Posterior vena cava (tissue), 2 donors: ENCODE measurements around the gene GALNT13. TPM values are rescaled to one million over a fixed set of nuclear protein-coding genes. Genes with fewer than 3 reads are reported as not detected.

Experiments used
- DNase-seq: peaks from one replicate; pipeline ENCODE4 v3.0.0-alpha.2; 2020; ENCODE audit warnings: low spot score
- intact Hi-C, 2 donors: fragments of 100-400 bp; cut with DNase I; formaldehyde crosslinking; loops; one replicate each; pipeline versions ENCODE4 v1.14.1 to v1.14.2; 2022 to 2023
- long read RNA-seq, 2 donors: library from polyadenylated mRNA; unstranded; transcript quantifications; one replicate each; pipeline ENCODE4 v2.0.0, GENCODE V29; 2020 to 2021
- total RNA-seq, 2 donors: library from RNA; stranded (reverse); fragmentation: NEBNext Ultra II Directional; extraction: Animal tissue kit (Norgen Biotek cat#: 25700); gene quantifications; one replicate each; pipeline ENCODE4 v1.2.1, GENCODE V29; 2021
- donor health status: DM: yes; HTN: yes; CAD: no.
- donor health status: DM: yes; HTN: yes; CAD: no.

Gene GALNT13
- total RNA-seq, result 1 to 10 TPM; 6.0 to 6.2 TPM
- long read RNA-seq, donor 1, partial matches to known transcripts, result 1 of 3 reads
- long read RNA-seq, donor 1, other reads (novel, unspliced or antisense), result 2 of 3 reads
- long read RNA-seq, donor 2, partial matches to known transcripts, result 1 of 5 reads
- long read RNA-seq, donor 2, other reads (novel, unspliced or antisense), result 4 of 5 reads

DNA sequence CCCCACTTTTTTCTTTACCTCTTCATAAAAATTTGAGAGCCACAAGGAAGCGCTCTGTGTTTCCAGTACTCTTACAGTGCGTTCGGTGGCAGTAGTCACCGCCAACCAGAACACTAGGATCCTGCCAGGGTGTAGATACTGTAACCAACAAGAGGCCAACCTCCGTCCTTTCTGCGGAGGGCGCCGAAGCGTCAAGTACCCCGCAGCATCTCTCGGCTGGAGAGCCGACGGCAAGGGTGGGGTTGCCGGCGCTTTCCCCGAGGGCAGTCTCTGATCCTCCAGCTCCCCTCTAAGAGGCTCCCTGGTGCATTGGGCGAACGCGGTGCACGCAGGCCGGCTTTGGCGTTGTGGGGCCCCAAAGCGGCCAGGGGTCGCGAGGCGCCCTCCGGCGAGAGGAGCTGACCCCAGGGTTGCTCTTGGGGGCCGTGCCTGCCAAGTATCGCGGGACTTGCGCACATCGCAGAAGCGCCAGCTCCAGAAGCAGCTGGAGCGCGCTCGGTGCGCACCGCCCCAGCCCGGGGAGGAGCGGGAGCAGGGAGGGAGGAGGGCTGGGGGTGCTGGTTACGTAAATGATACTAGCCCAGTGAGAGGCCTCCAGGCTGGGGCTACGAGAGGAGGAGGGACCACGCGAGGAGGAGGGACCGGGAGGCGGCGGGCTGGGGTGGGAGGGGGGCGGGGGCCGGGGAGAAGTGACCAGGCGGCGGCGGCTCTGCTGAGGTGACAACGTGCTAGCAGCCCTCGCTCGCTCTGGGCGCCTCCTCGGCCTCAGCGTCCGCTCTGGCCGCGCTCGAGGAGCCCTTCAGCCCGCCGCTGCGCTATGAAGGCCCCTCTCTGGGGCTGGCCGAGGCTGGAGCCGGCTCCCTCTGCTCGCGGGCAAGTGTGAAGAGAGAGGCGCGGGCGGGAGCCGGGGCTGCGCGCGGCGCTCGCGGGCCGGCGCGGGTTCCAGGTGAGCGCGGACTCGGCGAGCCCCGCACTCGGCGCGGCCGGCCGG lies at the start of gene GALNT13:
GALNT13 (plus strand) TSS at position 692 of the 991 bp plus-strand sequence.
- DNase-seq, result peak; percentile 86
- intact Hi-C loops, result no loop called here

DNA sequence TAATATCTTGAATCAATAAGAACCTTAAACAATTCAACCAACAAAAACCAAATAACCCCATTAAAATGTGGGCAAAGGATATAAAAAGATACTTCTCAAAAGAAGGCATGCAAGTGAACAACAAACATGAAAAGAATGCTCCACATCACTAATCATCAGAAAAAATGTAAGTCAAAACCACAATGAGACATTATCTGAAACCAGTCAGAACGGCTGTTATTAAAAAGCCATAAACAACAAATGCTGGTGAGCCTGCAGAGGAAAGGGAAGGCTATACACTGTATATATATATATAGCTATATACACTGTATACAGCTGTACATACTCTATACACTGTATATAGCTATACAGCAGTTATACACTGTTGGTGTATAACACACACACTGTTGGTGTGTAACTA lies 47.8 kb upstream of the GALNT13 start:
- DNase-seq, result no peak
- intact Hi-C loops, result no loop called here

DNA sequence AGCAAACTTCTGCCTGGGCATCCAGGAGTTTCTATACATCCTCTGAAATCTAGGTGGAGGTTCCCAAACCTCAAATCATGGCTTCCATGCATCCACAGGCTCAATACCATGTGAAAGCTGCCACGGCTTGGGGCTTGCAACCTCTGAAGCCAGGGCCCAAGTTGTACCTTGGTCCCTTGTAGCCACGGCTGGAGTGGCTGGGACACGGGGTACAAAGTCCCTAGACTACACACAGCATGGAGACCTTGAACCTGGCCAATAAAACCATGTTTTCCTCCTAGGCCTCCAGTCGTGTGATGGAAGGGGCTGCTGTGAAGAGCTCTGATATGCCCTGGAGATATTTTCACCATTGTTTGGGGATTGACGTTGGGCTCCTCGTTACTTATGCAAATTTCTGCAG lies 43.4 kb upstream of the GALNT13 start:
- intact Hi-C loops, result no loop called here
- no peak for DNase-seq

DNA sequence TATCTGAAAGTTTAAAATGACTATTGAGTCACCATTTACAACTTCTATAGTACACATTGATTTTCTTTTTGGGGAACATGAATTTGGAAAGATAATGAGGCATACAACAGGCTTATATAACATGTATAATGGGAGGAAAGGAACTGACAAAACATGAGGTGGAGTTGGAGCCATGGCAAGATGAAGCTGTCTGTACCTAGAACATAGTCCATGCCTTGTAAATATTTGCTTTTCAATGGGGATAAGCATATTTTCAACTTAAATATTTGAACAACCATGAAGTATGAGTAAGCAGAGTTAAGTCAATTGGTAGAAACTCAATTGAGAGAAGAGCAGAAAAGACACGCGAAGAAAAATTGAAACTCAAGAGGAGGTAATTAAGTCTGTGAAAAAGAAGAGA lies 37.1 kb upstream of the GALNT13 start:
- no peak for DNase-seq
- intact Hi-C loops, result no loop called here

DNA sequence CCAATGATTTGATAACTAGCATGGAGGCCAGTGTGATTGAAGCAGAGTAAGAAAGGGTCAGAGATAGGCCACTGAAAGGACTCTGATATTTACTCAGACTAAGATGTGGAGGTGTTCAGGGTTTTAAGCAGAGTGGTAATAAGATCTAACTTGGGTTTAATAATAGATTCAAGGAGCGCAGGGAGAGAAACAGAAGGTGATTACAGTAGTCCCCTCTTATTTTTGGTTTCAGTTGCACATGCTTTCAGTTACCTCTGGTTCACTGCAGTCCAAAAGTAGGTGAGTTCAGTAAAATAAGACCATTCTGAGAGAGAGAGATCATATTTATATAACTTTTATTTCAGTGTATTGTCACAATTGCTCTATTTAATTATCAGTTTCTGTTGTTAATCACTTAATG lies 13.5 kb upstream of the GALNT13 start:
- DNase-seq, result no peak
- intact Hi-C loops, result no loop called here

- intact Hi-C loops, result no loop called here
Observed at GRCh38 chr2:153864022-153864421, 7.7 kb upstream of the GALNT13 start.

DNA sequence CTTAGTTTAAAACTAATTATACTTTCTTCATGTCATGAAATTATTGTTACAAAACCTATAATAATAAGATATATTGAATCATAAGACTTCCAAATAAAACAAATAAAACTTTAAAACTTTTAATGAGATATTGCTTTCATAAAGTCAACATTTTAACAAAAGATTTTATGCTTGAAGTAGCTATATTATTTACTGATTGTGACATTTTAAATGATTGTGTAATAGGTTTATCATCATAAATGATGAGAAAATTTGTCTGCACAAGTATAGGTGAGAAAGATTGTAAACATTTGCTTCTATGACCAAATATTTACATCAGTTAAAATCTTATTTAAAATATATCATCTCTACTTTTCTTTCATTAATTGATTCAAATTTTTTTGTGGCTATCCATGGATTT lies 5.1 kb upstream of the GALNT13 start:
- intact Hi-C loops, result no loop called here
- DNase-seq, result no peak

More at GRCh38 chr2:153864022-153864421, 7.7 kb upstream of the GALNT13 start:
- DNase-seq, result no peak

GRCh38 chr2:153870308-153870707 lies 1.4 kb upstream of the GALNT13 start:
- intact Hi-C loops, result no loop called here
- no peak for DNase-seq

DNA sequence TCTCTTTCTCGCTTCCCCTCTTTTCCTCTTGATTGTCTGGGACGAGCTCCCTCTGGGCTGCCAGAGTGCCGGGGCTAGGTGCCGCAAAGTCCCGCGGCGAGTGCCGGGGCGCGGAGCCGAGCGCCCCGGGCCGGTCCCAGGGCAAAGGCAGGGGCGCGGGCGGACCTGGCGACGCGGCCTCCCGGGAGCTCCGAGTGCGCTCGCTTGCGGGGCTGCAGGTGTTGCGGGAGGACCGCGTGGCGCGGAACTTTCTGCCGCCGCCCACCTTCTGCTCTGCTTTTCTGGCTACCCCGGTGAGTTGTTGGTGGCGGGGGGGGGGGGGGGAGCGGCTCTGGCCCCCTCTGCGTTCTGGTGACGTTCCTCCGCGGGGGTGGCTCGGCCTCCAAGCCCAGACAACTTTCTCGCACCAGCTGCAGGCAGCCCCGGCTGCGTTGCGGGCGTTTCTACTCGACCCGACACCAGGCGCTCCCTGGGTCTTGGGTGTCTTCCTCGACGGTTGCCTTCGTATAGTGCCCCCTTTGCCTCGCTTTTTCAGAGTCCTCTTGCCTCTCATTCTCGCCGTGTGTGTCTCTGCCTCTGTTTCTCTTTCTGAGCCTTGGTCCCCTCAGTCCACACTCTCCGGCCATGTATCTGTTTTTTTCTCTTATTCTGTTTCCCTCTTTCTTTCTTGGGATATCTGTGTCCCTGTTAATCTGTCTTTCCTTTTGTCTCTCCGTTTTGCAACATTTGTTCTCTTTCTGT lies 759 bp downstream of the GALNT13 start:
- intact Hi-C loops, result no loop called here
- peak; percentile 76 for DNase-seq

DNA sequence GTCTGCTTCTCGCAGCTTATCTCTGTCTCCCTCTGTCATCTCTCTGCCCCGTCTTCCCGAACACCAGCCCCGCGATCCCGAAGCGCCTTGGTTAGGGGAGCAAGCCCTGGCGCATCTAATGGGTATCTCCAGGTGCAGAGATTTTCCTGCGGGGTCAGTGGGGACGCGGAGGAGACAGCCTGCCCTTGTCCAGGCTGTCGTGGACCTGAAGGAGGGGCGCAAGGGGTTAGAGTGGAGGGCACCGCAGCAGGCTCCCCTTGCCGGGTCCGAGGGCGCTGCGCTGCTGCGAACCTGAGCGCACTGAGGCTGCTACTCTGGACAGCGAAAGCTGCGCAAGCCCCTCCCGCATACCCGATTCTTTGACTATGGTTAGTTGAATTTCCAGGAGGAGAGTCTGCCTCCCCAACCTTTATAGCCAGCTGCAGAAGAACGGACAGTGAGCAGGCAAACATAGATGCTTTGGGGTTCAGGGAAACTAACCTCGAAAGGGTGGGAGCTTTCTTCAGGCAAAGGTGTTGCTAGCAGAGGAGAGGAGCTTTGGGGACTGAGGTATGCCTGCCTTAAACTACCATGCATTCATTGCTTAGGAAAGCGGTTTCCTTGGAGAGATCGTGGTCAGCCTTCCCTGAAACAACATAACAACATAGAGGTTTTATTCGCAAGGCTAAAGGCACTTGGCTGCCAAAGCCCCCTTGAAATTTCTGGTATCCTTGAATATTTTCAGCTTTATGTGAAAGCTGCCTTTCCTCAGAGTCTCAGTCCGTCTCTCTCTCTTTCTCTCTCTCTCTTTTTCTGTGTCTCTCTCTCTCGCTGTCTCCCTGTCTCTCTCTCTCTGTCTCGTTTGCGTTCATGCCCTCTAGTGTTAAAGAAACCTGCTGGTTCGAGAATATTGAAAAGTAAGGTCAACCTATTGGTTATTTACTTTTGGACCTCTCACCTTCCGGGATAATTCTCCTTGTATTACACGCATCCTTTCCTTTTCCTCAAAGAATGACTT lies 1.6 kb downstream of the GALNT13 start:
- peak; percentile 73 for DNase-seq
- intact Hi-C loops, result no loop called here

- no peak for DNase-seq
- intact Hi-C loops, result no loop called here
Observed at GRCh38 chr2:153875801-153876466, 4.2 kb downstream of the GALNT13 start.

- intact Hi-C loops, result no loop called here
Observed at GRCh38 chr2:153880926-153881325, 9.2 kb downstream of the GALNT13 start.

GRCh38 chr2:153886833-153887232 lies 15.1 kb downstream of the GALNT13 start:
- DNase-seq, result no peak
- intact Hi-C loops, result no loop called here

More at GRCh38 chr2:153880926-153881325, 9.2 kb downstream of the GALNT13 start:
- no peak for DNase-seq

DNA sequence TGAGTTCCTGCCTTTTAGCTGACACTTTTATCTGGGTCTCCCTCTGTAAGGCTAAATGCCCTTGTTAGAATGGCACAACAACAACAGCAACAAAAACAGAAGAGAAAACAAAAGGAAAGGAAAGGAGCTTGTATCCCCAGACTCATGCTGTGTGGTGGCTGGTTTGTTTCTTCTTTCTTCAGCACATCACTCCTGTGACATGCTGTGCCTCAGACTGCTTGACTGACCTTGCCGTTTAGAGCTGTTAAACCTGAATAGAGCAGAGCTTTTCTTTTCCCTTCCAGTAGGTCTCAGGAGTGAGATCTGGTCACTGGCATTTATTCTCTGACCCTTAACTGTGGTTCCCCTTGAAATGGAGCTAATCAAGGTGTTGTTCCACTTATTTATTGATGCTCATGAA lies 18.9 kb downstream of the GALNT13 start:
- DNase-seq, result no peak
- intact Hi-C loops, result no loop called here

DNA sequence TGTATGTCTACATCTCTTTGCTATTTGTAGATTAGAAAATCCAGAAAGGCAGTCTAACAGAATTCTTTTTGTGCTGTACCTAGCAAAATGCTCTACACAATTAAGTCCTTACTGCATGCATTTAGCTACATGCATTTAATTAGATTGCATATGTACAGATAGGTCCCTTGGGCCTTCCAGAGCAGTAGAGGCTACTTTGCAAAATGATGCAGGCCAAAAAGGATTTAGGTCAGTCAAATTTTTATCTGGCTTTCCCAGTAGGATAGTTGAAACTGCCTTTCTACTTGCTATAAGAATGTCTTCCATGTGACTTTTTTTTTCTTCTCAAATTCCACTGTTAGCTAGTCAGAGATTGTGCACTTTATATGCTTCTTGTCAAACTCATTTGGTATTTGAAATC lies 19.3 kb downstream of the GALNT13 start:
- intact Hi-C loops, result no loop called here
- DNase-seq, result no peak

DNA sequence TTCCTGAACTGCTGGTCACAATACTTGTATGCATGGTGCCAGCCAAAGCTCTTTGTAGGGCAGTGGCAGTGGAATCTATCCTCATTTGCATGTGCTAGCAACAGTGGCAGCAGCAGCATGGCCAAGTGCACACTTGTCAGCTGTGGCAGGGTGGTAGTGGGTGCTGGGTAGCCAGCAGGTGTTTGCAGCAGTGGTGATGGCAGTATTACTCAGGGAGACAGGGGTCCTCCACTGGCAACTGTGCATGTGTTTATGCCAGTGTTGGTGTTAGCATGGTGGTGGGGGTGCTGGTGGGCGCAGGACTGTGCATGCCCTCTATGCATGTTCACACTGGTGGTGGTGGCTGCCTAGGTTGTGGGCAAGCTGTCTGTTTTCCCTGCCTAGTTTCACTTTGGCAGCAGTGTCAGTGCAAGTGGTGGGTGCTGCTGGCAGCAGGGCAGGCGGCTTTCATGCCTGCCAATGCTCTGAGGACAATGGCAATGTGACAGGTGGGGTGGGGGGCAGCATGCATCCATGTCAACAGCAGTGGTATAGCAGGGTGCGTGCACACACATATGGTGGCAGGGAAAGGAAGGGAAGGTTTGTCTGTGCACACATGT lies 41.2 kb downstream of the GALNT13 start:
- no peak for DNase-seq
- intact Hi-C loops, result loop anchor here in 1 of 2 donors (5.0 kb wide), 1 partner anchor 634 kb away; no protein-coding TSS in a partner anchor

DNA sequence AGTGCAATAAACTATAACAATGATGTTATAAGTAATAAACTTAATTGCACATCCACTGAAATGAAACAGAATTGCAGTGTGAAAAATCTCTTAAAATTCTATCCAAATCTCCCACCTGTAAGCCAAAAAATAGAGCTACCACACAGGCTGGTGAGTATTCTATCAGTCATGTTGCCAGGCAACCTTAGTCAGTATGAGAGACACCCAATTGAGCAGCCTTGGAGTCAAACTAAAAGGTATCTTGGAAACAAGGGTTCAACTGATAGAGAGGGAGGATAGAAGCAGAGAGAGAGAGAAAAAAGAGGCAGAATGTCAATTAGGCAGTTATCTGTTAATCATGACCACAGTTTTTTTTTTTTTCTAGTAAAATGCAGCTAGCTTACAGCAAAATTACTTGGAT lies 45.8 kb downstream of the GALNT13 start:
- intact Hi-C loops, result no loop called here
- no peak for DNase-seq

DNA sequence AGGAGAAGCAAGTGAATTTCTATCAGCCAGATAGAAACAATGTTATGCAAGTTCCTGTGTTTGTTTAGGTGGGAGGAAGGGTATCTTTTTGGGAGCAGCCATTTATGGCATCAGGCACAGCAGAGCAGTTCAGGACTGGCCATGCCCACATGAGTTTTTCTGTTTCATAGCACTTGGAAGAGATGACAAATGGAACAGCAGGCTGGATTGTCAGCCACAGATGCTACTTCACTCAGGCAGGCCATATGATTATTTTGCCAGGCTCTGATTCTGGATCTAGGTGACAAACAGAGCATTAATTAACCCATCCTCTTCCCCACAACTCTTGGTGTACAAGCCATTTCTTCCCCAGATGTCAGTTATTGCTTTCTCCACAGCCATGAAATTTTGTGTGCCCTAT lies 63.8 kb downstream of the GALNT13 start:
- DNase-seq, result no peak
- intact Hi-C loops, result no loop called here
